Measurements from ENCODE around the gene ARL5A.

The ARL5A gene

GRCh38 chr2:151823651-151824050 is 4.6 kb downstream of the ARL5A start:
- no peak overlapping the region for H3K27ac ChIP-seq
- no peak for TF ChIP-seq ZFX (IDR thresholded peaks at IDR 0.05)
- no peak for TF ChIP-seq CTCF (conservative IDR thresholded peaks at IDR 0.05)

- no peak for TF ChIP-seq ZFX (IDR thresholded peaks at IDR 0.05)
- no peak for TF ChIP-seq CTCF (conservative IDR thresholded peaks at IDR 0.05)
- H3K27ac ChIP-seq, result no peak overlapping the region
Measured at GRCh38 chr2:151819920-151820319, 8.3 kb downstream of the ARL5A start.

GRCh38 chr2:151817929-151818328 is 10.3 kb downstream of the ARL5A start:
- no peak overlapping the region for H3K27ac ChIP-seq
- TF ChIP-seq ZFX (IDR thresholded peaks at IDR 0.05) (no peak), CTCF (conservative IDR thresholded peaks at IDR 0.05) (no peak)

GRCh38 chr2:151816843-151817242 is 11.4 kb downstream of the ARL5A start:
- TF ChIP-seq CTCF (conservative IDR thresholded peaks at IDR 0.05) (no peak), ZFX (IDR thresholded peaks at IDR 0.05) (no peak)
- no peak overlapping the region for H3K27ac ChIP-seq

GRCh38 chr2:151815821-151816489 is 12.3 kb downstream of the ARL5A start:
- TF ChIP-seq CTCF (conservative IDR thresholded peaks at IDR 0.05) (no peak), ZFX (IDR thresholded peaks at IDR 0.05) (no peak)

GRCh38 chr2:151810489-151810888 is 17.7 kb downstream of the ARL5A start:
- H3K27ac ChIP-seq, result no peak overlapping the region
- no peak for TF ChIP-seq CTCF (conservative IDR thresholded peaks at IDR 0.05)
- TF ChIP-seq ZFX (IDR thresholded peaks at IDR 0.05), result no peak

More at GRCh38 chr2:151815821-151816489, 12.3 kb downstream of the ARL5A start:
- H3K27ac ChIP-seq, result no peak overlapping the region

- no peak for TF ChIP-seq CTCF (conservative IDR thresholded peaks at IDR 0.05)
- TF ChIP-seq ZFX (IDR thresholded peaks at IDR 0.05), result no peak
- no peak overlapping the region for H3K27ac ChIP-seq
Measured at GRCh38 chr2:151809073-151809383, 19.2 kb downstream of the ARL5A start.

Data from C4-2B (cell line).